GM19397 (cell line): Measurements from ENCODE around the gene GPR25.
"Not testable (repeated sequence)": the region's sequence is repeated elsewhere in the genome, so short reads cannot be mapped to it uniquely, and the experiment has no call there.

ENCODE experiments used
- ATAC-seq: cut with Tn5 transposase; IDR thresholded peaks from one replicate; pipeline ENCODE4 v1.9.1; 2021; ENCODE audit warnings: mild to moderate bottlenecking, moderate library complexity; ENCODE audit not compliant: unreplicated experiment

GPR25 gene

DNA sequence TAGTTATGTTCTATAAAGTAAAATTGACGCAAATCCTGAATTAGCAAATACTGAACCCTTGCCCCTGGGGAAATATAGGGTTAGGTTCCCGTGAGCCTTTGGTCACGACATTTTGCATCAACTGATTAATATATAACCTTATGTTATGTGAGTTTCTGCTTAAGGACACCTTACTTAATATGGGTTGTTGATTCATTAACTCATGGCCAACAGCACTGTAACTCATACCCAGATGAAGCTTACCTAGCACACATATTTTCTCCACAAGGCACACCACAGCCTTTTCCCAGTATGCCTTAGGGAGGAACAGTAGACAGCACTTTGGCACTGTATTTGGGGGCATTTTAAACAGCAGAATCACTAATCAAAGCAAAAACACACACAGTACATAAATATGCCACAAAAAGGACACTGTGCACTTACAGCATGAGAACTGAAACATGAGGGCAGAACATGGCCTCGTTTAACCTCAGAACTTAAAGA, 37.0 kb downstream of the GPR25 start:
- ATAC-seq, result peak; percentile 46

DNA sequence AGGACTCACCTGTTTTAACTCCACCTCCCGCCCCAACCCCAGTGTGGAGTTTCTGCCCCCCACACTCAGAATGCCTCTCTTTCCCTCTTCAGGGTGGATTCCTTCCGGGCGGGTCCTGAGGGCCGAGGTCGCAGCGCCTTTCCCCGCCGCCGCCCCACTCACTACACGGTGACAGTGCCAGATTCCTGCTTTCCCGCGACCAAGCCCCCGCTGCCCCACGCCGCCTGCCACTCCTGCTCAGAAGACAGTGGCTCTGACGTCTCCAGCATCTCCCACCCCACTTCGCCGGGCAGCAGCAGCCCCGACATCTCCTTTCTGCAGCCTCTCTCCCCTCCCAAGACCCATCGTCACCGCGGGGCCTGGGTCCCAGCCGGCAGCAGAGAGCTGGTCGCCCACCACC, 38.6 kb downstream of the GPR25 start:
- no peak for ATAC-seq

DNA sequence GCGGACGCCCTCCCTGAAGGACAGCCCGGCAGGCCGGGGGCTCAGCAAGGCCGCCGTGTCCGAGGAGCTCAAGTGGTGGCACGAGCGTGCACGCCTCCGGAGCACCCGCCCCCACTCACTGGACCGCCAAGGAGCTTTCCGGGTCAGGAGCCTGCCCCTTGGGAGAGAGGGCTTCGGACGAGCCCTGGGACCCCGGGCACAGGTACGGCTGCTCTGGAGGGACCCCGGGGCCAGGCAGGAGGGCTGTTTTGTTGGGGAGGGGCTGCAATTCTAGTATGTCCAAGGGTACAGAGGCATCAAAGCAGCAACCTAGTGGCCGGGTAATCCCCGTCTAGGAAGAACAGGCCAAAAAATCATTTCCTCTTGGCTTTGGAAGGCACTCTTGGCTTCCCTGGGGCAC, 39.2 kb downstream of the GPR25 start:
- ATAC-seq, result not testable (repeated sequence)

DNA sequence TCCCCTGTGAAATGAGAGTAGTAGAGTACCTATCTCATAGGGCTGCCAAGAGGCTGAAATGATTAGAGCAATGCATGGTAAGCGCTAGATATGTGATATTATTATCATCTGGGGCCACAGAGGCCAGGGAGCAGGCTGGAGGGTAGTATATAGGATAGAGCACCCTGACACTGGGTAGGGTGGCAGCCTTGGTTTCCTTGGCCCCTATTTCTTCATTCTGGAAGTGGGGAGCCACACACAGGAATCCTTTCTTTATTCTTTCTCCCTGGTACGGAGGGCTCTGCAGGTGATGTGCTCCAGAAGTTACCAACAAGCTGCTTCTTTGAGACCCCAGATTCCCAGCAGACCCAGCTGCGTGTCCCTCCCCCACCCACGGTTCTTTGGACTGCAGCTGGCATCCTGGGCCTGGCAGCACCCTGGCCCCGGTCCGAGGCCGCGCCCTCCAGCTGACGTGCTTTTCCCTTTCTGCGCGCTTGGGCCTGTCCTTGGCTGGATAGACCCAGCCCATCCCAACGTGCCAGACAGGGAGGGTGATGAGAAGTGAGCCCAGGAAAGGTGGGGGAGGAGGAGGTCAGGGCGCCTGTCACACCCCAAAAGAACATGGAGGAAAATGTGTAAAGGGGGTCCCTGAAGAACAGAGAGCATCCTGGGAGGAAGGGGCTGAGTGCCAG, 40.1 kb downstream of the GPR25 start:
- ATAC-seq, result no peak

DNA sequence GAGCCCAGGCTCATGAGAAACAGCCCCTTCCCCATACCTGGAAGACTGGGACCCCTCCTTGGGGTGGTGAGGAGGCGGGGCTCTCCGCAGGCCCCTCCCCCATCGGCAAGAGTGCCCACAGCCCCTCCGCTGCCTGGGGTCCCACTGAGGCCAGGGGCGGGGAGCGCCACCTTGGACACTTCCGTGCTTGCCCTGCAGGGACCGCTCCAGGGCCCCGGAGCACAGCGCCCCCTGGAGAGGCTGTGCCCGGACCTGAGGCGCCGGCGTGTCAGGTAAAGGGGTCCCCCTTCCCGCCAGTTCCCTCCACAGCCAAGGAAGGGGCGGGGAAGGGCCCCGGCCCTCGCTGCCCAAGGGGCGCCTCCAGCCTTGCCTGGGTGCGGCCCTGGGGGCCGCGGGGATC, 43.4 kb downstream of the GPR25 start:
- ATAC-seq, result no peak

GRCh38 chr1:200916681-200917080, 43.9 kb downstream of the GPR25 start:
- no peak for ATAC-seq

- ATAC-seq, result no peak
Observed at GRCh38 chr1:200917291-200917817, 44.6 kb downstream of the GPR25 start.

DNA sequence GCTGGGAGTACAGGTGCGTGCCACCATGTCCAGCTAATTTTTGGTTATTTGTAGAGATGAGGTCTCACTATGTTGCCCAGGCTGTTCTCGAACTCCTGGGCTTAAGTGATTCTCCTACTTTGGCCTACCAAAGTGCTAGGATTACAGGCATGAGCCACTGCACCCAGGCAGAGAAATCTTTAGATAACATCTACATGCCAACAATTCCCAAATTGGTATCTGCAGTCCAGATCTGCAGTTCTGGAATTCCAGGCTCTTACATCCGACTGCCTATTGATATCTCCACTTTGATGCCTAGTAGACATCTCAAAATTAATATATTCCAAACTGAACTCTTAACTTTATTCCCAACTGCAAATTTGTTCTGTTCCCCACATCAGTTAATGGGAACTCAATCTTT, 45.2 kb downstream of the GPR25 start:
- ATAC-seq, result no peak

DNA sequence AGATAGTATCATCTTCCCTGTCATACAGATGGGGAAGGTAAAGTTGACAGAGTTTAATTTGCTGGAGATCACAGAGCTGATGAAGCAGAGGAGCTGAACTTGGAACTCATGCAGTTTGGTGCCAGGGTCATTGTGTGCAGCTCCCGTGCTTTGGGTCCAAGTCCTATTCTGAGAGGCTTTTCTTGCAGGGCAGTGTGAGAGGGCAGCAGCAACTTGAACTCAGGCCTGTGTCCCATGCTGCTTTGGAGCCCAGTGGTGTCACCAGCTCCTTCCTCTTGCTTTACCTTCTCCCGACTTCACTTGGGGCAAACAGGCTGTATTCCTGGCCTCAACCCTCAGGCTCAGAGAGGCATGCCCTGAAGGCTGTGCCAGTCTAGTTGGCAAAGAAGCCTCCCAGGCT, 46.6 kb downstream of the GPR25 start:
- no peak for ATAC-seq

DNA sequence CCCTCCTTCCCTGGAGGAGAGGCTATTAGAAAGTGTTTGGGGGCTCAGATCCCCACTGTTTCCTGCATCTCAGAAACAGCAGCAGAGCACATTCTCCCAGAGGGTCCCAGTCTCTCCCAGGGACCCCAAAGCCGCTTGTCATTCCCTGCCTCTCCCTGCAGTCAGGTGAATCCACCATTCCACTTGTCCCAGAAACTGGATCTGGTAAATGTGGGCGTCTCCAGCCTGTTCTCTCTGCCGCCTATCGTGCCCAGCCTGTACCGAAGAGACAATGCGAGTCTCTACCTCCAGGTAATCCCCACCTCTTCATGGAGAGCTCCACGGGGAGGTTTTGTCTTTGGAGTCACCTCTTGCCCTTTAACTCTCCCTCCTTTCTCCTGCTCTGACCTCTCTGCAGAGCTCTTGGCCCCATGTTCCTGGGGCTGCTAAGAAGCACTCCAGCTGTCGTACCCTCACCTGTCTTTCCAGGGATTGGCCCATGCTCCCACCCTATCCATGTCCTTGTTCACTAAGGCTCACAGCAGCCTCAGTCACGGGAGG, 48.9 kb downstream of the GPR25 start:
- ATAC-seq, result no peak

- ATAC-seq, result no peak
Observed at GRCh38 chr1:200922406-200922805, 49.6 kb downstream of the GPR25 start.

- no peak for ATAC-seq
Observed at GRCh38 chr1:200923601-200924000, 50.8 kb downstream of the GPR25 start.
